ENCODE data around the gene ADGRA1.
"Not testable (repeated sequence)": the region's sequence is repeated elsewhere in the genome, so short reads cannot be mapped to it uniquely, and the experiment has no call there.

ADGRA1 gene

DNA sequence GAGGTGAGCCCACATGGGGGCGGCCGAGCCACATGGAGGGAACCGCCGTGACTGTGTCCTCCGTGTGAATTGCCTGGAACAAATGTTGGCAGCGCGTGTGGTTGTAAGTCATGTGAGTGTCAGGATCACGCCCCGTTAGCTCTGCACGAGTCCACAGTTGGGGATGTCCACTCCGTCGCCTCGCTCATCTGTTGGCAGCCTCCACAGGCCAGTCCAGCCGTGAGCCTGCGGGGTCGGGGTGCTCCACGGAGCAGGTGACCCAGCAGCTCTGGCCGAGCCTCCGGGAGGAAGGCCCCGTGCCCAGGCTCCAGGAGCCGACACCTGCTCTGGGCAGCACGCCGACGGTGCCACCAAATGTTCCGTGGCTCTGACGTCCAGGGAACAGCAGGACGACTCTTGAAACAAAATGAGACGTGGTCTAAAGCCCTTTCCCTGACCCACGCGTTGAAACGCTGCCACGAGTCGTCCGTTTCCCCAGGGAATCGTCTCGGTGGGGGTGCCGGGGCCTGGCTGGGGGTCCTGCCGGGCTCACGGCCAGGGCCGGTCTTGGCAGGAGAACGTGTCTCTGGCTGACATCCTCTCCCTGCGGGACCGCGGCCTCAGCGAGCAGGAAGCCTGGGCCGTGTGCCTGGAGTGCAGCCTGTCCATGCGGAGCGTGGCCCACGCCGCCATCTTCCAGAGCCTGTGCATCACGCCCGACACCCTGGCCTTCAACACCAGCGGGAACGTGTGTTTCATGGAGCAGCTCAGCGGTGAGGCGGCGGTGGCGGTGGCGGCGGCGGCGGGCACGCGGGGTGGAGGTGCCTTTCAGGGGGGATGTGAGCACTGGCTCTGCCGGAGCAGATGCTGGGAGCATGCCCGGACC lies 79.3 kb downstream of the ADGRA1 start:
- Histone ChIP-seq H3K4me1 (ENCODE audit: control insufficient read depth, insufficient read depth, low read length) (peaks cover 5% of the 10 kb centered on the region; the same call in 1 of the 2 replicates), H3K27ac (ENCODE audit: low read depth, low read length) (no peak overlapping the region), H3K27me3 (ENCODE audit: control insufficient read depth, insufficient read depth, low read length) (no peaks in the 10 kb centered on the region), H3K9ac (ENCODE audit: low read depth, low read length) (no peak overlapping the region), H3K9me3 (ENCODE audit: control insufficient read depth, insufficient read depth, low read length) (no peaks in the 10 kb centered on the region), H3K4me3 (ENCODE audit: low read depth, low read length) (no peak overlapping the region), H3K36me3 (ENCODE audit: control insufficient read depth, insufficient read depth, low read length) (peaks cover 16% of the 10 kb centered on the region)

- H3K9ac ChIP-seq (ENCODE audit: low read depth, low read length), result no peak overlapping the region
- no peaks in the 10 kb centered on the region for H3K9me3 ChIP-seq (ENCODE audit: control insufficient read depth, insufficient read depth, low read length)
- peaks cover 4% of the 10 kb centered on the region; the same call in 1 of the 2 replicates for H3K4me1 ChIP-seq (ENCODE audit: control insufficient read depth, insufficient read depth, low read length)
- H3K27me3 ChIP-seq (ENCODE audit: control insufficient read depth, insufficient read depth, low read length), result no peaks in the 10 kb centered on the region
- peaks cover 10% of the 10 kb centered on the region for H3K36me3 ChIP-seq (ENCODE audit: control insufficient read depth, insufficient read depth, low read length)
- H3K27ac ChIP-seq (ENCODE audit: low read depth, low read length), result no peak overlapping the region
- no peak overlapping the region for H3K4me3 ChIP-seq (ENCODE audit: low read depth, low read length)
Measured at GRCh38 chr10:133167693-133168616, 80.2 kb downstream of the ADGRA1 start.

DNA sequence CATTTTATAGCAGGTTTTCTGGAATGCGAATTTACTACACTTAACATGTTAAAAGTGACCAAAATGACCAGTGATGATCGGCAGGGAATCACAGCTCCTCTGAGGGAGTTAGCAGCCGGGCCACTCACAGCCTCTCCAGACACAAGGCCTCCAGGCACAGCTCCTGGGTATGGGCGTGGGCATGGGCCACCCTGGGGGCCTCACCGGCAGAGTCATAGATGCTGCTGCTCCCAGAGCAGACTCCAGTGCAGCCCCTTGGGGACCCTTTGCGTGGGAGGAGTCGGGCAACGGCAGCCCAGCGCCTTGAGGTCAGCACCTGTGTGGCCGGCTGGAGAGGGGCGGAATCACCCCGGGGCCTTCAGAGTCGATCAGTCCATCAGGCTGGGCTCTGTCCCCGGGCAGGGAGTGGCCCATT lies 80.9 kb downstream of the ADGRA1 start:
- Histone ChIP-seq H3K27me3 (ENCODE audit: control insufficient read depth, insufficient read depth, low read length) (no peaks in the 10 kb centered on the region), H3K9ac (ENCODE audit: low read depth, low read length) (no peak overlapping the region), H3K4me3 (ENCODE audit: low read depth, low read length) (no peak overlapping the region), H3K27ac (ENCODE audit: low read depth, low read length) (no peak overlapping the region), H3K9me3 (ENCODE audit: control insufficient read depth, insufficient read depth, low read length) (no peaks in the 10 kb centered on the region), H3K4me1 (ENCODE audit: control insufficient read depth, insufficient read depth, low read length) (peaks cover 4% of the 10 kb centered on the region; the same call in 1 of the 2 replicates), H3K36me3 (ENCODE audit: control insufficient read depth, insufficient read depth, low read length) (peaks cover 10% of the 10 kb centered on the region)

DNA sequence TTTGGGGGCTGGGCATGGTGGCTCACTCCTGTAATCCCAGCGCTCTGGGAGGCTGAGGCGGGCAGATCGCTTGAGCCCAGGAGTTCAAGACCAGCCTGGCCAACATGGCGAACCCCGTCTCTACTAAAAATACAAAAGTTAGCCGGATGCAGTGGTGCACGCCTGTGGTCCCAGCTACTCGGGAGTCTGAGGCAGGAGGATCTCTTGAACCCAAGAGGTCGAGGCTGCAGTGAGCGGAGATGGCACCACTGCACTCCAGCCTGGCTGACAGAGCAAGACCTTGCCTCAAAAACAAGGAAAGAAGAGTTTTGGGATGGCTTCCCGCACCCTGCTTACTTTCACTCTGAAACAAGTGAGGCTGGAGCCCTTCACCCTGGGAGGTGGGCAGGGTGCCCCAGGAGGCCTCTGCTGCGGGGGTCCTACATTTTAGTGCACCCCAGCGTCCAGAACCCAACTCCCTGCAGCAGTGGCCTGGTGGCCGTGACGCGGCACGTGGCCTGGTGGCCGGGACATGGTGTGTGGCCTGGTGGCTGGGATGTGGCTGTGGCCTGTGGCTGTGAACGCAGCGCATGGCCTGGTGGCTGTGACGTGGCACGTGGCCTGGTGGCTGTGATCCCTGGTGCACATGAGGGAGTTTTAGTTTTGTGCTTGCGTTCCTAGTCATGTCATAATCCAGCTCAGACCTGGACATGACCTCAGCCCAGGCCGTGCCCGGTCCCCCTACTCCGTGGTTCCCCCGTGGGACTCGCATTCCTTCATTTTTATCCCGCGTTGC lies 81.6 kb downstream of the ADGRA1 start:
- no peaks in the 10 kb centered on the region for H3K9me3 ChIP-seq (ENCODE audit: control insufficient read depth, insufficient read depth, low read length)
- no peak overlapping the region for H3K27ac ChIP-seq (ENCODE audit: low read depth, low read length)
- no peak overlapping the region for H3K4me3 ChIP-seq (ENCODE audit: low read depth, low read length)
- no peaks in the 10 kb centered on the region; the same call in 1 of the 2 replicates for H3K4me1 ChIP-seq (ENCODE audit: control insufficient read depth, insufficient read depth, low read length)
- no peak overlapping the region for H3K9ac ChIP-seq (ENCODE audit: low read depth, low read length)
- H3K36me3 ChIP-seq (ENCODE audit: control insufficient read depth, insufficient read depth, low read length), result peaks cover 10% of the 10 kb centered on the region
- H3K27me3 ChIP-seq (ENCODE audit: control insufficient read depth, insufficient read depth, low read length), result no peaks in the 10 kb centered on the region

GRCh38 chr10:133170092-133170491 lies 82.4 kb downstream of the ADGRA1 start:
- Histone ChIP-seq H3K9me3 (ENCODE audit: control insufficient read depth, insufficient read depth, low read length) (no peaks in the 10 kb centered on the region), H3K9ac (ENCODE audit: low read depth, low read length) (no peak overlapping the region), H3K4me3 (ENCODE audit: low read depth, low read length) (no peak overlapping the region), H3K27ac (ENCODE audit: low read depth, low read length) (no peak overlapping the region), H3K27me3 (ENCODE audit: control insufficient read depth, insufficient read depth, low read length) (no peaks in the 10 kb centered on the region), H3K36me3 (ENCODE audit: control insufficient read depth, insufficient read depth, low read length) (peaks cover 10% of the 10 kb centered on the region), H3K4me1 (ENCODE audit: control insufficient read depth, insufficient read depth, low read length) (no peaks in the 10 kb centered on the region)

- Histone ChIP-seq H3K4me3 (ENCODE audit: low read depth, low read length) (no peak overlapping the region), H3K27ac (ENCODE audit: low read depth, low read length) (no peak overlapping the region), H3K4me1 (ENCODE audit: control insufficient read depth, insufficient read depth, low read length) (no peaks in the 10 kb centered on the region), H3K9ac (ENCODE audit: low read depth, low read length) (no peak overlapping the region), H3K9me3 (ENCODE audit: control insufficient read depth, insufficient read depth, low read length) (peaks cover 9% of the 10 kb centered on the region), H3K27me3 (ENCODE audit: control insufficient read depth, insufficient read depth, low read length) (no peaks in the 10 kb centered on the region), H3K36me3 (ENCODE audit: control insufficient read depth, insufficient read depth, low read length) (no peaks in the 10 kb centered on the region; the same call in 1 of the 2 replicates)
Measured at GRCh38 chr10:133173860-133174640, 86.3 kb downstream of the ADGRA1 start.

- H3K27me3 ChIP-seq (ENCODE audit: control insufficient read depth, insufficient read depth, low read length), result no peaks in the 10 kb centered on the region
- H3K4me3 ChIP-seq (ENCODE audit: low read depth, low read length), result no peak overlapping the region
- H3K9me3 ChIP-seq (ENCODE audit: control insufficient read depth, insufficient read depth, low read length), result peaks cover 9% of the 10 kb centered on the region
- H3K36me3 ChIP-seq (ENCODE audit: control insufficient read depth, insufficient read depth, low read length), result no peaks in the 10 kb centered on the region
- H3K27ac ChIP-seq (ENCODE audit: low read depth, low read length), result no peak overlapping the region
- no peaks in the 10 kb centered on the region for H3K4me1 ChIP-seq (ENCODE audit: control insufficient read depth, insufficient read depth, low read length)
- no peak overlapping the region for H3K9ac ChIP-seq (ENCODE audit: low read depth, low read length)
Measured at GRCh38 chr10:133174689-133175263, 87.1 kb downstream of the ADGRA1 start.

DNA sequence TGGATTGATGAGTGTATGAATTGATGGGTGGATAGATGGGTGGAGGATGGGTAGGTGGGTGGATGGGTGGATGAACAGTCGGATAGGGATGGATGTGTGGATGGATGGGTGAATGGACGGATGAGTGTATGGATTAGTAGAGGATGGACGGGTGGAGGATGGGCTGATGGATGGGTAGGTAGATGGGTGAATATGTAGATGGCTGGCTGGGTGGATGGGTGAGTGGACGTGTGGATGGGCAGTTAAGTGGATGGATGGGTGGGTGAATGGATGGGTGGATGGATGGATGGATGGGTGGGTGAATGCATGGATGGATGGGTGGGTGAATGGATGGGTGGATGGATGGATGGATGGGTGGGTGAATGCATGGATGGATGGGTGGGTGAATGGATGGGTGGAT lies 87.9 kb downstream of the ADGRA1 start:
- H3K27me3 ChIP-seq (ENCODE audit: control insufficient read depth, insufficient read depth, low read length); H3K9ac ChIP-seq (ENCODE audit: low read depth, low read length); H3K27ac ChIP-seq (ENCODE audit: low read depth, low read length); H3K9me3 ChIP-seq (ENCODE audit: control insufficient read depth, insufficient read depth, low read length); H3K36me3 ChIP-seq (ENCODE audit: control insufficient read depth, insufficient read depth, low read length); H3K4me3 ChIP-seq (ENCODE audit: low read depth, low read length); H3K4me1 ChIP-seq (ENCODE audit: control insufficient read depth, insufficient read depth, low read length): not testable (repeated sequence)

DNA sequence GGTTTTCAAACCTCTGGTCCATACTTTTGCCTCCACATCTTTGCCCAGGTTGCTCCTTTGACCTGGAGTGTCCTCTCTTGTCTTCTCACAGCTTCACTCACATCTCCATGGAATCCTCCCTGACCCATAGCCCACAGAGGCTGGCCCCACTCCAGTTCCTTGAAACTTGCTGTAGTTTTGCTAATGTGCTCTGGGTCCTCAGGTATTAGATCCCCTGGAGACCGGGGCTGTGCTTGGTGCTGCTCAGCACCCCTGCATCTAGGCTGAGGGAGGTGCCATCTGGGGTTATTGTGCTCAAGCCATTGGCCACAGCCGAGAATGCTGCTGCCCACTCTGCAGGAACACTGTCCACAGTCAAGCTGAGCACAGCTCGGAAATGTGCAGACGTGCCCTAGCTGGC lies 88.8 kb downstream of the ADGRA1 start:
- Histone ChIP-seq H3K9me3 (ENCODE audit: control insufficient read depth, insufficient read depth, low read length) (peaks cover 9% of the 10 kb centered on the region), H3K9ac (ENCODE audit: low read depth, low read length) (no peak overlapping the region), H3K4me1 (ENCODE audit: control insufficient read depth, insufficient read depth, low read length) (no peaks in the 10 kb centered on the region), H3K4me3 (ENCODE audit: low read depth, low read length) (no peak overlapping the region), H3K36me3 (ENCODE audit: control insufficient read depth, insufficient read depth, low read length) (no peaks in the 10 kb centered on the region), H3K27ac (ENCODE audit: low read depth, low read length) (no peak overlapping the region), H3K27me3 (ENCODE audit: control insufficient read depth, insufficient read depth, low read length) (no peaks in the 10 kb centered on the region)
